ENCODE data around the gene RAP1GDS1. TPM values are rescaled to one million over a fixed set of nuclear protein-coding genes. Genes with fewer than 3 reads are reported as not detected.

RAP1GDS1 gene
- total and polyA plus RNA-seq, 2 of the 13 experiments (the other 11 are each of a cell fraction or from before 2014, with no cell fraction given): 19.3 to 42.5 TPM

GRCh38 chr4:98261405-98262291 lies 464 bp downstream of the RAP1GDS1 start (continued):
- no peak for TF ChIP-seq PRDM10 (CRISPR knock-in tag; IDR thresholded peaks at IDR 0.05; ENCODE audit: low read depth)
- no peak for TF ChIP-seq MYNN (CRISPR knock-in tag; IDR thresholded peaks at IDR 0.05; ENCODE audit: low read depth)
- 0 out of 2 replicates have a peak, but pooled peaks have one; percentile 18 for TF ChIP-seq REPIN1 (CRISPR knock-in tag; IDR thresholded peaks at IDR 0.05; ENCODE audit: borderline replicate concordance, low read depth)
- TF ChIP-seq ZBTB1 (CRISPR knock-in tag; IDR thresholded peaks at IDR 0.05; ENCODE audit: borderline replicate concordance): no peak
- TF ChIP-seq NFYB (CRISPR knock-in tag; IDR thresholded peaks at IDR 0.05): no peak
- no peak for TF ChIP-seq NFE2L1 (CRISPR knock-in tag; IDR thresholded peaks at IDR 0.05; ENCODE audit: borderline replicate concordance)
- peak; percentile 42; the same call in 1 of the 2 replicates for TF ChIP-seq ZNF274 (CRISPR knock-in tag; IDR thresholded peaks at IDR 0.05)
- TF ChIP-seq ZNF609 (CRISPR knock-in tag; IDR thresholded peaks at IDR 0.05; ENCODE audit: borderline replicate concordance): no peak
- TF ChIP-seq ARID4A (CRISPR knock-in tag; IDR thresholded peaks at IDR 0.05; ENCODE audit: borderline replicate concordance): peak; percentile 69; the same call in 1 of the 2 replicates
- peak; percentile 72; the same call in 1 of the 2 replicates for TF ChIP-seq ZNF556 (CRISPR knock-in tag; IDR thresholded peaks at IDR 0.05; ENCODE audit: borderline replicate concordance)
- TF ChIP-seq ASH2L (IDR thresholded peaks at IDR 0.05; ENCODE audit: insufficient read length, low read depth, low read length): peak; percentile 25
- TF ChIP-seq ZNF878 (CRISPR knock-in tag; IDR thresholded peaks at IDR 0.05): no peak
- no peak; the same call in 1 of the 2 replicates for TF ChIP-seq SNAI1 (CRISPR knock-in tag; IDR thresholded peaks at IDR 0.05; ENCODE audit: borderline replicate concordance)
- TF ChIP-seq DPF2 (CRISPR knock-in tag; IDR thresholded peaks at IDR 0.05; ENCODE audit: borderline replicate concordance, low read depth): no peak

Measured in HepG2 (cell line).